A549 (cell line): ENCODE measurements around the gene SERTAD4.

Source experiments
- CBX2 ChIP-seq: fragments of 200-600 bp; sonication (generic); IDR thresholded peaks from 2 replicates; pipeline ENCODE4 v1.6.1; 2016; ENCODE audit warnings: low read depth, mild to moderate bottlenecking, borderline replicate concordance
- CHD2 ChIP-seq: fragments of 150-350 bp; IDR thresholded peaks from 2 replicates; pipeline ENCODE4 v1.6.1; 2014; ENCODE audit warnings: low read length; ENCODE audit not compliant: partially characterized antibody
- CTCF ChIP-seq: fragments of >200 bp; sonication (Bioruptor Twin); formaldehyde crosslinking; IDR thresholded peaks from 3 replicates; pipeline ENCODE4 v1.5.1; 2016
- EP300 ChIP-seq, 2 experiments: fragments of >200 bp; sonication (Bioruptor Twin); formaldehyde crosslinking; IDR thresholded peaks; 2 replicates in 1 of 2; 3 replicates in 1 of 2; pipeline ENCODE4 v1.6.1; 2016 to 2017
- KDM1A ChIP-seq: fragments of 200-600 bp; sonication (generic); IDR thresholded peaks from 2 replicates; pipeline ENCODE4 v1.6.1; 2016; ENCODE audit warnings: low read depth, mild to moderate bottlenecking
- PHF8 ChIP-seq: fragments of 200-600 bp; sonication (generic); IDR thresholded peaks from 2 replicates; pipeline ENCODE4 v1.6.1; 2016; ENCODE audit warnings: low read depth, mild to moderate bottlenecking, antibody characterized with exemption, moderate library complexity, borderline replicate concordance
- RCOR1 ChIP-seq: fragments of 150-350 bp; IDR thresholded peaks from 2 replicates; pipeline ENCODE4 v1.6.1; 2014; ENCODE audit warnings: antibody characterized with exemption, low read length, low read depth
- RNF2 ChIP-seq: fragments of 200-600 bp; sonication (generic); IDR thresholded peaks from 2 replicates; pipeline ENCODE4 v1.6.1; 2016; ENCODE audit warnings: low read depth, mild to moderate bottlenecking, antibody characterized with exemption, moderate library complexity, borderline replicate concordance

GRCh38 chr1:210213335-210213734, 19.3 kb upstream of the SERTAD4 start:
- TF ChIP-seq CTCF, result no peak
- no peak for TF ChIP-seq CBX2
- no peak for TF ChIP-seq RCOR1
- TF ChIP-seq CHD2, result no peak
- TF ChIP-seq EP300 (IDR thresholded peaks at IDR 0.05), result no peak
- TF ChIP-seq RNF2, result no peak
- TF ChIP-seq KDM1A, result no peak
- no peak for TF ChIP-seq PHF8
